Measurements from ENCODE around the gene CTAGE15. TPM values are rescaled to one million over a fixed set of nuclear protein-coding genes. Genes with fewer than 3 reads are reported as not detected.

Gene CTAGE15, protein sequence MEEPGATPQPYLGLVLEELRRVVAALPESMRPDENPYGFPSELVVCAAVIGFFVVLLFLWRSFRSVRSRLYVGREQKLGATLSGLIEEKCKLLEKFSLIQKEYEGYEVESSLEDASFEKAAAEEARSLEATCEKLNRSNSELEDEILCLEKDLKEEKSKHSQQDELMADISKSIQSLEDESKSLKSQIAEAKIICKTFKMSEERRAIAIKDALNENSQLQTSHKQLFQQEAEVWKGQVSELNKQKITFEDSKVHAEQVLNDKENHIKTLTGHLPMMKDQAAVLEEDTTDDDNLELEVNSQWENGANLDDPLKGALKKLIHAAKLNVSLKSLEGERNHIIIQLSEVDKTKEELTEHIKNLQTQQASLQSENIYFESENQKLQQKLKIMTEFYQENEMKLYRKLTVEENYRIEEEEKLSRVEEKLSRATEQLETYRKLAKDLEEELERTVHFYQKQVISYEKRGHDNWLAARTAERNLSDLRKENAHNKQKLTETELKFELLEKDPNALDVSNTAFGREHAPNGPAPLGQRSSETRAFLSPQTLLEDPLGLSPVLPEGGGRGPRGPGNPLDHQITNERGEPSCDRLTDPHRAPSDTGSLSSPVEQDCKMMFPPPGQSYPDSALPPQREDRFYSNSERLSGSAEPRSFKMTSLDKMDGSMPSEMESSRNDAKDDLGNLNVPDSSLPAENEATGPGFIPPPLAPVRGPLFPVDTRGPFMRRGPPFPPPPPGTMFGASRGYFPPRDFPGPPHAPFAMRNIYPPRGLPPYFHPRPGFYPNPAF
- total RNA-seq: not detected in 2 replicates

DNA sequence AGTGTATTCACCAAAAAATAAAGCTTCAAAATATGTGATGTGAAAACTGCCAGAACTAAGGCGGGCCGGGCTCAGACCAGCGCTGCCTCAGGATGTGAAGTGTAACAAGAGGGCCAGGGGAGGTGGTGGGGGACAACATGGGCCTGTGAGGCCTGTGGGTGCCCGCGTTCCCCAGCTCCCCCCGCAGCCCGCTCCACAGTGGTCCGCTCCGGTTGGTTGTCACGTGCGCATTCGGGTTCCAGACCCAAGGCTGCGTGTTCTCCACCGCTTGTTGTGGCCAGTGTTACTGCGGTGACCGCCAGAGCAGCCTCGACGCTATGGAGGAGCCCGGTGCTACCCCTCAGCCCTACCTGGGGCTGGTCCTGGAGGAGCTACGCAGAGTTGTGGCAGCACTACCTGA is at the start of gene CTAGE15:
CTAGE15 (plus strand) TSS at position 301 of the 400 bp plus-strand sequence; CDS start at position 318, 17 bp downstream.

GRCh38 chr7:143620646-143621045 is 49.0 kb downstream of the CTAGE15 start, which contains the start of gene TCAF2:
TCAF2 (plus strand) TSS chr7:143620974.

Other genes with a start within 250 kb of the CTAGE15 start
- gene FAM131B, start 209.1 kb upstream of the CTAGE15 start, total RNA-seq: 3.9 and 13.2 TPM in 2 replicates
- gene ZYX, start 190.5 kb upstream of the CTAGE15 start, total RNA-seq: 70.0 and 70.3 TPM in 2 replicates
- under 0.01 and 0.15 TPM in 2 replicates for gene EPHA1, start 162.9 kb upstream of the CTAGE15 start, total RNA-seq
- 0.15 TPM in 1 of 2 replicates, not detected in the other for gene TAS2R60, start 128.3 kb upstream of the CTAGE15 start, total RNA-seq
- 0.17 TPM in 1 of 2 replicates, not detected in the other for gene TAS2R41, start 93.9 kb upstream of the CTAGE15 start, total RNA-seq
- 2.6 and 5.2 TPM in 2 replicates for gene TCAF2, start 49.2 kb downstream of the CTAGE15 start, total RNA-seq
- gene CTAGE6, start 185.9 kb downstream of the CTAGE15 start, total RNA-seq: 0.58 and 0.66 TPM in 2 replicates